ENCODE measurements around the gene PTGDR.

GRCh38 chr14:52248057-52248456 lies 19.4 kb upstream of the PTGDR start:
- TF ChIP-seq EZH2 (IDR thresholded peaks at IDR 0.05; ENCODE audit: borderline replicate concordance, control insufficient read depth, low read depth, low read length) (no peak), POLR2A (IDR thresholded peaks at IDR 0.05; ENCODE audit: low read depth, low read length) (no peak), RFX5 (IDR thresholded peaks at IDR 0.05; ENCODE audit: low read depth, low read length) (no peak), E2F4 (IDR thresholded peaks at IDR 0.05; ENCODE audit: low read depth, low read length) (no peak), GATAD2B (conservative IDR thresholded peaks at IDR 0.05; ENCODE audit: low read depth) (no peak), ATF3 (IDR thresholded peaks at IDR 0.05; ENCODE audit: borderline replicate concordance, extremely low read depth, low read depth, low read length) (no peak), CTCF (IDR thresholded peaks at IDR 0.05 in 2 of 3, conservative IDR thresholded peaks at IDR 0.05 in 1 of 3; ENCODE audit: control insufficient read depth in 2 of 3, extremely low read depth in 1 of 3, insufficient read depth in 1 of 3, low read depth in 3 of 3, low read length in 3 of 3) (no peak), CREB1 (IDR thresholded peaks at IDR 0.05; ENCODE audit: low read depth) (no peak), ATF2 (IDR thresholded peaks at IDR 0.05; ENCODE audit: low read length) (no peak)
